Neuronal stem cell (in vitro differentiated cells): ENCODE results near the gene PDE7B.

Experiments
- DNase-seq: peaks from one replicate; pipeline ENCODE4 v3.0.0-alpha.2; 2013; ENCODE audit warnings: low spot score
- H2AFZ ChIP-seq: one replicate; pipeline ENCODE4 v1.6.1; 2013; ENCODE audit warnings: mild to moderate bottlenecking, low read length, inconsistent platforms
- H2AK5ac ChIP-seq: 2 replicates; pipeline ENCODE4 v1.6.1; 2013; ENCODE audit warnings: low read depth, mild to moderate bottlenecking, inconsistent platforms, low read length, moderate library complexity, mixed read lengths
- H2BK120ac ChIP-seq: 2 replicates; pipeline ENCODE4 v1.6.1; 2013; ENCODE audit warnings: low read depth, mild to moderate bottlenecking, inconsistent platforms, low read length, moderate library complexity, mixed read lengths
- H2BK12ac ChIP-seq: one replicate; pipeline ENCODE4 v1.6.1; 2013; ENCODE audit warnings: low read length, inconsistent platforms
- H2BK15ac ChIP-seq: 2 replicates; pipeline ENCODE4 v1.6.1; 2013; ENCODE audit warnings: mild to moderate bottlenecking, low read length, inconsistent platforms, mixed read lengths
- H2BK5ac ChIP-seq: one replicate; pipeline ENCODE4 v1.6.1; 2013; ENCODE audit warnings: inconsistent platforms, mild to moderate bottlenecking, low read length, moderate library complexity
- H3K14ac ChIP-seq: one replicate; pipeline ENCODE4 v1.6.1; 2013; ENCODE audit warnings: low read length, inconsistent platforms
- H3K18ac ChIP-seq: 2 replicates; pipeline ENCODE4 v1.6.1; 2013; ENCODE audit warnings: low read length, inconsistent platforms
- H3K23ac ChIP-seq: 2 replicates; pipeline ENCODE4 v1.6.1; 2013; ENCODE audit warnings: low read depth, mild to moderate bottlenecking, mixed read lengths, low read length, inconsistent platforms; ENCODE audit not compliant: poor library complexity
- H3K27ac ChIP-seq: replicated peaks from 3 replicates; pipeline ENCODE4 v1.5.1; 2013; ENCODE audit warnings: low read length, inconsistent platforms
- H3K27me3 ChIP-seq, 3 experiments: 2 replicates each; pipeline ENCODE4 v1.6.1; 2013; ENCODE audit warnings: low read length in 3 of 3, mild to moderate bottlenecking in 2 of 3, inconsistent platforms in 1 of 3, low read depth in 1 of 3, mixed read lengths in 1 of 3, moderate library complexity in 1 of 3; ENCODE audit not compliant: control insufficient read depth in 3 of 3, insufficient read depth in 3 of 3
- H3K36me3 ChIP-seq, 2 donors: replicated peaks in 1 of 2; 2 replicates each; pipeline ENCODE4 v1.6.1; 2013; ENCODE audit warnings: low read length in 2 of 2; ENCODE audit not compliant: control insufficient read depth in 2 of 2, insufficient read depth in 2 of 2
- H3K4ac ChIP-seq: 2 replicates; pipeline ENCODE4 v1.6.1; 2013; ENCODE audit warnings: inconsistent platforms, mild to moderate bottlenecking, low read length, moderate library complexity
- H3K4me1 ChIP-seq, 2 donors: 1 replicate in 1 of 2; 2 replicates in 1 of 2; pipeline ENCODE4 v1.6.1; 2013; ENCODE audit warnings: low read length in 2 of 2, low read depth in 1 of 2; ENCODE audit not compliant: control insufficient read depth in 2 of 2, insufficient read depth in 1 of 2
- H3K4me2 ChIP-seq: one replicate; pipeline ENCODE4 v1.6.1; 2013; ENCODE audit warnings: mild to moderate bottlenecking, low read length, inconsistent platforms; ENCODE audit not compliant: insufficient read depth, poor library complexity, severe bottlenecking
- H3K4me3 ChIP-seq, 2 donors: 2 replicates each; pipeline ENCODE4 v1.5.1; 2013; ENCODE audit warnings: low read length in 2 of 2, mild to moderate bottlenecking in 2 of 2, inconsistent platforms in 1 of 2, moderate library complexity in 1 of 2
- H3K79me1 ChIP-seq: one replicate; pipeline ENCODE4 v1.6.1; 2013; ENCODE audit warnings: low read depth, mild to moderate bottlenecking, inconsistent platforms, low read length, moderate library complexity
- H3K9ac ChIP-seq: one replicate; pipeline ENCODE4 v1.6.1; 2013; ENCODE audit warnings: mild to moderate bottlenecking, low read depth, low read length, inconsistent platforms; ENCODE audit not compliant: poor library complexity
- H3K9me3 ChIP-seq, 2 donors: replicated peaks in 1 of 2; 2 replicates each; pipeline versions ENCODE3 to v1.6.1; 2013; ENCODE audit warnings: low read length in 2 of 2, mild to moderate bottlenecking in 2 of 2, inconsistent platforms in 1 of 2, low read depth in 1 of 2, mixed read lengths in 1 of 2, moderate library complexity in 1 of 2; ENCODE audit not compliant: control insufficient read depth in 2 of 2, insufficient read depth in 1 of 2
- H4K8ac ChIP-seq: one replicate; pipeline ENCODE4 v1.6.1; 2013; ENCODE audit warnings: low read depth, mild to moderate bottlenecking, inconsistent platforms, low read length, moderate library complexity
- H4K91ac ChIP-seq: one replicate; pipeline ENCODE4 v1.6.1; 2013; ENCODE audit warnings: low read length, low read depth, mild to moderate bottlenecking, inconsistent platforms; ENCODE audit not compliant: poor library complexity
- WGBS, 2 donors: extraction: QIAGEN DNeasy Blood & Tissue Kit; methylation state at CpG; one replicate each; pipeline ENCODE4 v1.1.7; 2013; ENCODE audit warnings: missing lambda C conversion rate in 2 of 2, mixed read lengths in 1 of 2; ENCODE audit not compliant: insufficient read length in 2 of 2, insufficient replicate concordance in 1 of 2; ENCODE audit errors: extremely low coverage in 2 of 2; 5-methylcytosine and 5-hydroxymethylcytosine counted together

Gene PDE7B

DNA sequence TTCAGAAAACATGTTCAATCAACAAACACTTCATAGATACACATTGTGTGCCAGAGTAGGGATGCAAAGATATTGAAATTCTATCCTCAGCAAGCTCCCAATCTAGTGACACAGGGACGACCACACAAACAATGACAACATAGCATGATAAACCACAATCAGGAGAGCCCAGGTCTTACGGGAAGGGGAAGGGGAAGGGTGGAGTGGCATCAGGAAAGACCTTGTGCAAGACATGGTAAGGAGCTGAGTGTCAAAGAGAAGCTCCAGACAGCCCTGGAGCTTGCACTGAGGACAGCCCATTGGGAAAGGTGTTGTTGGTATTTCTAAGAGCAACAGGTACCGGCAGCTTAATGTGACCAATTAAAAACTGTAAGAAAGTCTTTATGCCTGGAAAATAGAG, 103.6 kb downstream of the PDE7B start:
- no peak overlapping the region for H2BK5ac ChIP-seq
- H3K27me3 ChIP-seq: no peaks in the 10 kb centered on the region
- no peak overlapping the region for H2AFZ ChIP-seq
- no peak for DNase-seq
- WGBS, 2 donors: no CpG with 5 or more reads among the region's 3 CpGs
- H3K27ac ChIP-seq: no peak overlapping the region
- H2BK15ac ChIP-seq: no peak overlapping the region
- H3K4me2 ChIP-seq: no peak overlapping the region
- no peak overlapping the region for H2BK120ac ChIP-seq
- no peaks in the 10 kb centered on the region for H3K36me3 ChIP-seq
- no peak overlapping the region for H3K18ac ChIP-seq
- no peak overlapping the region for H3K23ac ChIP-seq
- no peak overlapping the region for H4K91ac ChIP-seq
- H3K4ac ChIP-seq: no peak overlapping the region
- H3K9ac ChIP-seq: no peak overlapping the region
- no peaks in the 10 kb centered on the region for H3K4me1 ChIP-seq
- H3K79me1 ChIP-seq: no peaks in the 10 kb centered on the region
- no peak overlapping the region for H2AK5ac ChIP-seq
- no peak overlapping the region for H2BK12ac ChIP-seq
- no peaks in the 10 kb centered on the region for H3K9me3 ChIP-seq
- H3K14ac ChIP-seq: no peak overlapping the region
- peak overlapping the region in 1 of 2 donors; percentile 33 for H3K4me3 ChIP-seq
- no peak overlapping the region for H4K8ac ChIP-seq

- H4K8ac ChIP-seq: no peak overlapping the region
- H3K4me2 ChIP-seq: no peak overlapping the region
- H3K36me3 ChIP-seq: no peaks in the 10 kb centered on the region
- no peak overlapping the region for H2BK12ac ChIP-seq
- no peaks in the 10 kb centered on the region for H3K9me3 ChIP-seq
- no peak overlapping the region for H3K9ac ChIP-seq
- no peak overlapping the region for H3K4ac ChIP-seq
- no CpG with 5 or more reads among the region's 2 CpGs for WGBS, 2 donors
- H2AFZ ChIP-seq: no peak overlapping the region
- H3K23ac ChIP-seq: no peak overlapping the region
- no peak overlapping the region for H4K91ac ChIP-seq
- no peak overlapping the region for H2BK15ac ChIP-seq
- no peak overlapping the region for H2BK120ac ChIP-seq
- H2AK5ac ChIP-seq: no peak overlapping the region
- no peaks in the 10 kb centered on the region for H3K27me3 ChIP-seq
- DNase-seq: no peak
- H3K18ac ChIP-seq: no peak overlapping the region
- no peak overlapping the region for H3K14ac ChIP-seq
- H2BK5ac ChIP-seq: no peak overlapping the region
- no peak overlapping the region for H3K27ac ChIP-seq
- H3K79me1 ChIP-seq: no peaks in the 10 kb centered on the region
- H3K4me3 ChIP-seq: no peak overlapping the region
- no peaks in the 10 kb centered on the region for H3K4me1 ChIP-seq
Measured at GRCh38 chr6:135962731-135963130, 111.2 kb downstream of the PDE7B start.

- H4K91ac ChIP-seq: no peak overlapping the region
- H3K23ac ChIP-seq: no peak overlapping the region
- DNase-seq: no peak
- H2BK5ac ChIP-seq: no peak overlapping the region
- no peak overlapping the region for H4K8ac ChIP-seq
- no peak overlapping the region for H2BK15ac ChIP-seq
- H3K4ac ChIP-seq: no peak overlapping the region
- H2BK12ac ChIP-seq: no peak overlapping the region
- no peaks in the 10 kb centered on the region for H3K36me3 ChIP-seq
- H2AFZ ChIP-seq: no peak overlapping the region
- no peaks in the 10 kb centered on the region for H3K27me3 ChIP-seq
- H3K4me3 ChIP-seq: no peak overlapping the region
- H3K27ac ChIP-seq: no peak overlapping the region
- no peaks in the 10 kb centered on the region for H3K4me1 ChIP-seq
- H3K79me1 ChIP-seq: no peaks in the 10 kb centered on the region
- H3K9ac ChIP-seq: no peak overlapping the region
- WGBS, 2 donors: no CpG with 5 or more reads among the region's 7 CpGs
- no peaks in the 10 kb centered on the region for H3K9me3 ChIP-seq
- no peak overlapping the region for H2AK5ac ChIP-seq
- H3K14ac ChIP-seq: no peak overlapping the region
- H2BK120ac ChIP-seq: no peak overlapping the region
- no peak overlapping the region for H3K4me2 ChIP-seq
- no peak overlapping the region for H3K18ac ChIP-seq
Measured at GRCh38 chr6:135970750-135971149, 119.2 kb downstream of the PDE7B start.

DNA sequence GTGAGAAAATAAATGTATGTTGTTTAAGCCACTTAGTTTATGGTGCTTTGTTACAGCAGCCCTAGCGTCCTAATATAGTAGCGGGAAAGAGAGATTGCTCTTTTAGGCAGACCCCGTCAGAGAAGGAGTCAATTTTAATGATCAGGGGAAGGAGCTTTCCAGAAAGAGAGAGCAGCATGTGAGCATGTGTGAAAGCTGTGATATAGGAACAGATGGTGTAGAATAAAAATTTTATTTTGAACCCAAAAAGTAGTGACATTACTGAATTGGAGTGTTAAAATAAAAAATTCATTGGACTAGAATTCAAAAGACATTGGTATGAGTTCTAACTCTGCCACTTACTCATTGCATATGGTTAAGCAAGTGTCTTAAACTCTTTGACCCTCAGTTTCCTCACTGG, 119.8 kb downstream of the PDE7B start:
- no peak overlapping the region for H2BK15ac ChIP-seq
- H3K79me1 ChIP-seq: no peaks in the 10 kb centered on the region
- H3K36me3 ChIP-seq: no peaks in the 10 kb centered on the region
- no peak overlapping the region for H2BK5ac ChIP-seq
- H2BK12ac ChIP-seq: no peak overlapping the region
- H3K4ac ChIP-seq: no peak overlapping the region
- H3K27ac ChIP-seq: no peak overlapping the region
- H2AK5ac ChIP-seq: no peak overlapping the region
- H3K4me3 ChIP-seq: no peak overlapping the region
- no peaks in the 10 kb centered on the region for H3K4me1 ChIP-seq
- no CpG with 5 or more reads among the region's 3 CpGs for WGBS, 2 donors
- H3K18ac ChIP-seq: no peak overlapping the region
- H4K91ac ChIP-seq: no peak overlapping the region
- no peaks in the 10 kb centered on the region for H3K27me3 ChIP-seq
- H3K23ac ChIP-seq: no peak overlapping the region
- H2BK120ac ChIP-seq: no peak overlapping the region
- no peak for DNase-seq
- H3K9me3 ChIP-seq: no peaks in the 10 kb centered on the region
- H3K4me2 ChIP-seq: no peak overlapping the region
- H2AFZ ChIP-seq: no peak overlapping the region
- H4K8ac ChIP-seq: no peak overlapping the region
- no peak overlapping the region for H3K14ac ChIP-seq
- H3K9ac ChIP-seq: no peak overlapping the region
